ENCODE measurements around the gene GALNT5.
A peak's percentile ranks its signal among the peaks of the same experiment; 100 is the strongest.
"Not testable (repeated sequence)": the region's sequence is repeated elsewhere in the genome, so short reads cannot be mapped to it uniquely, and the experiment has no call there.

The GALNT5 gene

DNA sequence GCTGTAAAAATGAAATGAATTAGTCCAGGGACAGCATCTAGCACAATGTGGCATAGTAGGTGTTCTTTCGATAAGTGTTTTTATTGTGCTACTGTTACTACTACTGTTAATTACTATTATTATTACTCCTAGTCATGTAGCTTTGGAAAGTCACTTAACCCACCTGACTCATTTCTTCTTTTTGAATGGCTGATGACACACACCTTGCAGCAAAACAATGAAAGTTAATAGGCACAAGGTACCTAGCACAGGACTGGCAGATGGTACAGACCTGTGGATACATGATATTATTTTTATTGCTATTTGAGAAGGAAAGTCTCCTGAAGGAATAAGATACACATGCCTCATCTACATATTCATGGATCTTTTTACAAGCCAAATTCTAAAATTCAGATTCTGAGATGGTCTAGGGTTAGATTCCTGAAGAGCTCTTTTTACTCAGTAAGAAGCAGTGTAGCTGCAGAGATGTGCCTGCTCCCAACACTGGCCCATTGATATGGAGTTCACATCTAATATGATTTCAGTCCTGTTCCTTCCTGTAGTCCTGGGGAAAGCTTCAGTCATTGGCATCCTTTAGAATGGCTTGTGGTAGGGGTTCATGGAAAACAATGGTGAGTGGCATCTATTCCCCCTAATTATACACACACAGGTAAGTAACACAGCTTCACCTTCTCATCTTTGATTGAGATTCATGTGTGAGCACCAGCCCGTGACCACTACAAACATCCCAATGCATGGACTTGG is 76.0 kb downstream of the GALNT5 start:
- no peak for ATAC-seq (replicated peaks)
- no peak overlapping the region for H3K4me3 Mint-ChIP-seq

GRCh38 chr2:157334335-157334734 is 76.8 kb downstream of the GALNT5 start:
- peak overlapping the region in 1 of 2 donors; percentile 2 for H3K27ac Mint-ChIP-seq
- no peaks in the 10 kb centered on the region for H3K27me3 Mint-ChIP-seq
- no peaks in the 10 kb centered on the region for H3K9me3 Mint-ChIP-seq
- H3K4me3 Mint-ChIP-seq = peak overlapping the region in 1 of 2 donors; percentile 18
- DNase-seq (no peak), ATAC-seq (replicated peaks) (no peak)
- H3K4me1 Mint-ChIP-seq (ENCODE audit: low read depth in 2 of 2) = peaks cover 33 to 58% of the 10 kb centered on the region in 2 donors
- H3K36me3 Mint-ChIP-seq (ENCODE audit: insufficient read depth) = peaks cover 4% of the 10 kb centered on the region

More for the DNA sequence above, 76.0 kb downstream of the GALNT5 start:
- Mint-ChIP-seq H3K27ac (peak overlapping the region; percentile 81 to 93), H3K27me3 (no peaks in the 10 kb centered on the region), H3K36me3 (ENCODE audit: insufficient read depth) (peaks cover 4% of the 10 kb centered on the region), H3K9me3 (no peaks in the 10 kb centered on the region), H3K4me1 (ENCODE audit: low read depth in 2 of 2) (peaks cover 33 to 62% of the 10 kb centered on the region in 2 donors)
- no peak for DNase-seq

DNA sequence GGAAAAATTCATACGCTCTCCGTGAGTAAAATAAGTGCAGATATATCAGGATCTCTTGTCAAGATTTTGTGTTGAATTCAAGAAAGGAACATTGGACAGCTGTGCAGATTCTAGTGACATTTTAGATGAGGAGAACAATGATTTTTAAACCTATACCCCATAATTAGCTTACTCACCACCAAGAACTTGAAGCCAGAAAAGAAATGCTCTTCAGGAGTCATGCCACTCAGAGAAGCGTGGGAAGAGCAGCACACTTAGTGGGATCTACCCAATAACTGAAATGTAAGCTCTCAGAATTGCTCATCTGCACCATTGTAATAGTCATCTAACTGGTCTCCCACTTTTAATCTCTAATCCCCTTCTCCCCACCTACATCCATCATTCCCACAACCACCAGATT is 77.3 kb downstream of the GALNT5 start:
- Mint-ChIP-seq H3K4me3 (peak overlapping the region in 1 of 2 donors; percentile 18), H3K4me1 (ENCODE audit: low read depth in 2 of 2) (peaks cover 33 to 57% of the 10 kb centered on the region in 2 donors), H3K36me3 (ENCODE audit: insufficient read depth) (peaks cover 4% of the 10 kb centered on the region), H3K27ac (peak overlapping the region in 1 of 2 donors; percentile 2), H3K27me3 (no peaks in the 10 kb centered on the region), H3K9me3 (no peaks in the 10 kb centered on the region)
- ATAC-seq (replicated peaks) (no peak), DNase-seq (no peak)

GRCh38 chr2:157336137-157337010 is 78.9 kb downstream of the GALNT5 start:
- Mint-ChIP-seq H3K27ac (peak overlapping the region in 1 of 2 donors; percentile 83), H3K27me3 (no peaks in the 10 kb centered on the region), H3K4me1 (ENCODE audit: low read depth in 2 of 2) (peaks cover 22 to 43% of the 10 kb centered on the region in 2 donors), H3K9me3 (peaks cover 0 to 4% of the 10 kb centered on the region in 2 donors), H3K4me3 (peak overlapping the region; percentile 45 to 65), H3K36me3 (ENCODE audit: insufficient read depth) (peaks cover 4% of the 10 kb centered on the region)
- peak; percentile 38 for ATAC-seq (replicated peaks)
- peak; percentile 36 to 50 (median 45) for DNase-seq

DNA sequence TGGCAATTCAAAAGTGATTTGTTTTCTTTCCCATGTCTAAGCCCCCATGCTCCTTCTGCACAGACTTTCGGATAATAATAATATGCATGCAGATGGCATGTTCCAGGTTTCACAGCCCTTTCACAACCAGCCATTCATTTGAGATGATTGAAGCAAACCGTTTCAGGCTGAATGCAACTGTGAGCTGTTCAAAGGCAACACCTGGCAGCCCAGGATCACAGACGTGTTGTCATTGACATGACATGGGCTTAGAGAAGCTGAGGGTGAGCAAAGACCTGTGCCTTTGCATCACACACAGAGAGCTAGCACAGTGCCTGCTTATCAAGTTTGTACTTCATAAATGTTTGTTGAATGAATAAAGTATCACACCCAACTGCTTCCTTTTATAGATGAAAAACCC is 80.5 kb downstream of the GALNT5 start:
- Mint-ChIP-seq H3K27me3 (no peaks in the 10 kb centered on the region), H3K27ac (no peak overlapping the region), H3K4me3 (no peak overlapping the region), H3K9me3 (peaks cover 7 to 20% of the 10 kb centered on the region in 2 donors), H3K36me3 (ENCODE audit: insufficient read depth) (no peaks in the 10 kb centered on the region), H3K4me1 (ENCODE audit: low read depth in 2 of 2) (peaks cover 9 to 27% of the 10 kb centered on the region in 2 donors)
- no peak for ATAC-seq (replicated peaks)
- no peak for DNase-seq

- no peak overlapping the region for H3K27ac Mint-ChIP-seq
- H3K4me3 Mint-ChIP-seq = no peak overlapping the region
- peaks cover 22 to 41% of the 10 kb centered on the region in 2 donors for H3K9me3 Mint-ChIP-seq
- DNase-seq = no peak
- ATAC-seq (replicated peaks) = no peak
- peaks cover 2% of the 10 kb centered on the region for H3K36me3 Mint-ChIP-seq (ENCODE audit: insufficient read depth)
- peaks cover 9 to 12% of the 10 kb centered on the region in 2 donors for H3K4me1 Mint-ChIP-seq (ENCODE audit: low read depth in 2 of 2)
- no peaks in the 10 kb centered on the region for H3K27me3 Mint-ChIP-seq
Measured at GRCh38 chr2:157339965-157340655, 82.6 kb downstream of the GALNT5 start.

GRCh38 chr2:157341381-157341780 is 83.9 kb downstream of the GALNT5 start:
- H3K4me1 Mint-ChIP-seq (ENCODE audit: low read depth in 2 of 2); ATAC-seq (replicated peaks); DNase-seq; H3K36me3 Mint-ChIP-seq (ENCODE audit: insufficient read depth); H3K4me3 Mint-ChIP-seq; H3K27me3 Mint-ChIP-seq: not testable (repeated sequence)
- H3K9me3 Mint-ChIP-seq = peaks cover 25 to 44% of the 10 kb centered on the region in 2 donors
- H3K27ac Mint-ChIP-seq = peak overlapping the region in 1 of 2 donors; percentile 59

DNA sequence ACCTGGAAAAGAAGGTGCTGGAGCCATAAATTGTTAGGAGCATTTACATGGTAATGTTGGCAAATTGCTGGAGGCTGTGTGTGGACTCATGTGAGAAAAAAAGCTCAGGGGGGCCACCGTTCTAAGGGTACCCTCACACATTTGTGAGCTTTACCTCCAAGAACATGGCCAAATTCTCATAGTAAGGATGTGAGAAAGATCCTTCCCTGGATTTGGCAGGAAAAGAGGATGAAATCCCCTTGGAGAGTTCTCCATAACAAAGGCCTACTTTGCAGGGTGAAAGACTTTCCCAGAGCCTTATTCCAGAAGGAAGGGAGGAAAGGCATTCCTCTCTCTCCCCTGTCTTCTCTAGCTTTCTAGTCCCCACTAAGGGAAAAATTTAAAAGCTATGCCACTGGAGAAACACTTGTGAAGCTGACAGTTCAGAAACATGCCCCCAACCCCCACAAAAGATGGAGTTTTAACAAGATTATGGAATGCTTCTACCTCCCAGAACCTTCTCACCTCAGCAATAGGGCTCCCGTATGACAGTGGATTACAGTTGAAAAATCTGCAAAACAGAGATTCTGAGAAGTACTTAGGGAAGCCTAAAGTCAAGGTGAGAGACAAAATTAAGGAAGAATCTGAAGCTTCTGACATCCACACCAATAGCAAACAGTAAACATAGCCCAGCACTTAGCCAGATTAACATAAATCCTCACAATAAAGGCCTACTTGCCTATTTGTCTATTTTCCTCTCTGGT is 88.3 kb downstream of the GALNT5 start:
- peaks cover 4 to 14% of the 10 kb centered on the region in 2 donors for H3K4me1 Mint-ChIP-seq (ENCODE audit: low read depth in 2 of 2)
- H3K36me3 Mint-ChIP-seq (ENCODE audit: insufficient read depth) = peaks cover 2% of the 10 kb centered on the region
- H3K4me3 Mint-ChIP-seq = no peak overlapping the region
- no peaks in the 10 kb centered on the region for H3K27me3 Mint-ChIP-seq
- no peak overlapping the region for H3K27ac Mint-ChIP-seq
- ATAC-seq (replicated peaks) = no peak
- no peak for DNase-seq
- H3K9me3 Mint-ChIP-seq = peaks cover 25 to 44% of the 10 kb centered on the region in 2 donors

DNA sequence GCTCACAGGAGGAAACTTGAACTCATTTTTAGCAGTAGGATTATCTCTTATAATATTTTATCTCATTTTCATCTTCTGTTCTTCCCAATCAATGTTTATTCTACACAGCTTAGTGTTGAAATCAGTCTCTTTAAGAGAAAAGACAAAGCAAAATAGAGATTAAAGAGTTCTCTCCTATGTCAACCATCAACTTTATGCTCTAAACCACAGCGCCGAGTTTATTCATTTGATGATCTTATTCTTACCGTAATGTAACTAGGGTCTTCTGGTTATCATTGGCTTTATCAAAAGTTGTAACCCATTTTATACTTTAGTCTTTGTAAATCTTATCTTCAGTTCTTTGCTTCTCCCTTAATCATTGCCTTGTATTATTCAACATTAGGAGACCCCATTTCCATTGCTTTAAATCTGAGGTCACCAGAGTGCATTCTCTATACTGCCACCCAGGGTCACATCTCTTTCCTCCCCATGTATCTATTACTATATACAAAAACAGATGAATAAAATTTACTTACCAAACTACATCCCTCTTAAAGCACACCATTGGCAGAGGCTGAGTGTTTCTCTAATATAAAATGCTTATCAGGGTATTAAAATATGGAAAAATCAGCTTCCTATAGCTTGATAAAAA is 90.9 kb downstream of the GALNT5 start:
- peaks cover 16 to 21% of the 10 kb centered on the region in 2 donors for H3K9me3 Mint-ChIP-seq
- H3K27me3 Mint-ChIP-seq = no peaks in the 10 kb centered on the region
- no peak overlapping the region for H3K4me3 Mint-ChIP-seq
- H3K36me3 Mint-ChIP-seq (ENCODE audit: insufficient read depth) = peaks cover 2% of the 10 kb centered on the region
- DNase-seq (no peak), ATAC-seq (replicated peaks) (no peak)
- peaks cover 7 to 14% of the 10 kb centered on the region in 2 donors for H3K4me1 Mint-ChIP-seq (ENCODE audit: low read depth in 2 of 2)
- peak overlapping the region in 1 of 2 donors; percentile 50 for H3K27ac Mint-ChIP-seq

GRCh38 chr2:157349949-157350515 is 92.5 kb downstream of the GALNT5 start:
- no peak for DNase-seq
- Mint-ChIP-seq H3K27me3 (no peaks in the 10 kb centered on the region), H3K4me3 (no peak overlapping the region), H3K27ac (peak overlapping the region in 1 of 2 donors; percentile 3), H3K4me1 (ENCODE audit: low read depth in 2 of 2) (peaks cover 7 to 14% of the 10 kb centered on the region in 2 donors), H3K9me3 (peaks cover 4 to 5% of the 10 kb centered on the region in 2 donors), H3K36me3 (ENCODE audit: insufficient read depth) (no peaks in the 10 kb centered on the region)
- ATAC-seq (replicated peaks) = no peak

DNA sequence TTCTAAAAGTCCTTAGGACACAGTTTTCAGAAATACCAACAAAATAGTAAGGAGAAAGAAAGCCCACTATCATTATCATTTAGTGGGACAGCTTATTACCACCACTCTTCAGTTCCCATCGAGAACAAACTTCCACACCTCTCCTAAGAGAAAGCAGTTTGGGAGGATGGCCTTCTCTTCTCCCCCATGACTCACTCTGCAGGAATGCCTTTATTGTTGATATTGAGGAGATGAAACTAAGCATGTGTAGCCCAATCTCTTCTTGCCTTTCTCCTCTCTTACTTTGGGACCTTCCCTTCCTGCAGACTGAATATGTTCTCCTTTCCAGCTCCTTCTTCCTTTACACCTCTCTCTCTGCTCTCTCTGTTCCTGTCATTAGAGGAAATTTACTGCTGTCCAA is 98.1 kb downstream of the GALNT5 start:
- Mint-ChIP-seq H3K9me3 (no peaks in the 10 kb centered on the region), H3K36me3 (ENCODE audit: insufficient read depth) (no peaks in the 10 kb centered on the region), H3K4me3 (no peak overlapping the region), H3K27ac (no peak overlapping the region), H3K27me3 (no peaks in the 10 kb centered on the region), H3K4me1 (ENCODE audit: low read depth in 2 of 2) (peaks cover 9 to 11% of the 10 kb centered on the region in 2 donors)
- no peak for DNase-seq
- ATAC-seq (replicated peaks) = no peak

- no peaks in the 10 kb centered on the region for H3K36me3 Mint-ChIP-seq (ENCODE audit: insufficient read depth)
- no peak for ATAC-seq (replicated peaks)
Measured at GRCh38 chr2:157359628-157360027, 102.1 kb downstream of the GALNT5 start.

More at GRCh38 chr2:157359628-157360027, 102.1 kb downstream of the GALNT5 start:
- no peak for DNase-seq
- H3K27ac Mint-ChIP-seq = no peak overlapping the region
- H3K4me3 Mint-ChIP-seq = no peak overlapping the region
- H3K9me3 Mint-ChIP-seq = peaks cover 5 to 9% of the 10 kb centered on the region in 2 donors
- no peaks in the 10 kb centered on the region for H3K27me3 Mint-ChIP-seq
- peaks cover 22 to 26% of the 10 kb centered on the region in 2 donors for H3K4me1 Mint-ChIP-seq (ENCODE audit: low read depth in 2 of 2)
